ENCODE results near the gene FRMD4A.

The FRMD4A gene

DNA sequence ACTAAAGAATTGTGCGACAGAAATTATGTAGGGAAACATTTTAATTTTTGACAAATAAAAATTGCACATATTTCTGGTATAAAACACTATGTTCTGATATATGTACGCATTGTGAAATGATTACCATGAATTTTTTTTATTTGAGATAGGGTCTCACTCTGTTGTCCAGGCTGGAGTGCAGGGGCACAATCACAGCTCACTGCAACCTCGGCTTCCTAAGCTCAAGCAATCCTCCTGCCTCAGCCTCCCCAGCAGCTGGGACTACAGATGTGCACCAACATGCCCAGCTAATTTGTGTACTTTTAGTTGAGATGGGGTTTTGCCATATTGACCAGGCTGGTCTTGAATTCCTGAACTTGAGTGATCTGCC is 149.2 kb downstream of the FRMD4A start:
- DNase-seq: no peak

DNA sequence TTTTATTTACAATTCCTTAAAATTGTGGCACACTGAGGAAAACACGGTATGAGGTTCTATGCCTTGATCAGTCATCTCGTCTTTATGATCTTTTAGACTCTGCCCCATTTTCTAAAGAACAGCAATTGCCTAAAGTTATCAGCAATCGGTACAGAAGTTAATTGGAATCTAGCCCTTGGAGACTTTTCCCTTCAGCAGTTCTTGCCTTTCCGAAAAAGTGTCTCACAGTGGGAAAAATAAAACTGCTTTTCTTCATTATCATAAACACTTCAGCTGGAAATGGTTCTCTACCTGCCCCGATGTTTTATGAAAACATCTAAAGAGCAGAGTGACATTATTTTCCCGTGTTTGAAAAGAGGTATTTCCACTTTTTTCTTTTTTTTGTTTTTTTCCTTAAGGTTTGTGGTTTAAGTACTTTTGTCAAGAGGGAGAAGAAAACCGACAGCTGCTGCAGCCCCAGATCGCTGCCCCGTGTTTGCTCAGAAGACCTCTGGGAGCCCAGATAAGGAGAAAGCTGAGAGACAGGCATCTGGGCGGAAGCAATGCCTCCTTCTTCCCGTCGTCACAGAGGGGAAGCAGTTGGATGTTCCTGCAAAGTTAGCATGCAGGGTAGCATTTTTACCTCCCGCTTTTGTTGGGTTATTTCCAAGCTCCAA is 149.7 kb downstream of the FRMD4A start:
- DNase-seq: no peak

GRCh38 chr10:14179251-14179650 is 151.5 kb downstream of the FRMD4A start:
- DNase-seq: no peak

- no peak for DNase-seq
Observed at GRCh38 chr10:14173706-14174594, 156.8 kb downstream of the FRMD4A start.

DNA sequence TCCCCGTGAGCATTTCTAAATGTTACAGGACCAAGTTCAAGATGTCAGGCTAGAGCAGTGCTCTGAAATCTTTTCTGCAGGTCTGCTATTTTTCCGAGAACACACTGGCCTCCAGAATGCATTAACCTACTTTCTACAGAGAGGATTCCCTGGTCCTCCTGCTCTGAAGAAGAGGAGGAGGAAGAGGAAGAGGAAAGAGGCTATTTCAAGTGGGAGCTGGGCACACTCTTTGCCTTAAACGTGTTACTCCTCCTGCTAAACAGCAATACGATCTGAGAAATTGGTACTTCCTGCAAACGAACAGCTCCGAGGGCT is 157.4 kb downstream of the FRMD4A start:
- no peak for DNase-seq

DNA sequence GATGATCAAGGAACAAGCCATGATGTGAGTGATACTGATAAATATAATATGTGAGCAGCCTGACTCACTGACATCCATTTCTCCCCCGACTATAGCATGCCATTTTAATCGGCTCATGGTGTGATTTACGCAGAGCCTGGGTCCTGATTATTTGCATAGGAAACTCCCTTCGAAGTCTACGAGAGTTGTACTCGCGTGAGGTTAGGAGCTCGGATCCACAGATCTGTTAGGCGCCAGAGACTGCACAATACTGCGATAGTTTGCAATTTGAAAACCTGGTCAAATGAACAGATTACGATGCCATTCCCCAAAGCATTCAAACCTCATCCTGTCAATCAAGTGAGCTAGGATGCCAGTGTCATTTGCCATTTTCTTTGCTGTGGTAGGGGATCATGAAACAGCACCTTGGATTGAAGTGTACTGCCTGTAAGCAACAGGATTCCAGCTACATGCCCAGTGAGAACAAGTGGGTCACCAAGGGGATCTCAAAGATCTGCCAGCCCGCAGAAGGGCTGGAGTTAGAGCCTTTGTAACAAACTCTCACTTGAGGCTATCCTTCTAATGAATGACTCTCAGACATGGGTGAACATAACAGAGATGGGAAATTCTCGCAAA is 158.3 kb downstream of the FRMD4A start:
- DNase-seq: no peak

- no peak for DNase-seq
Observed at GRCh38 chr10:14171336-14171735, 159.4 kb downstream of the FRMD4A start.

GRCh38 chr10:14163377-14164086 is 167.2 kb downstream of the FRMD4A start:
- no peak for DNase-seq

GRCh38 chr10:14162629-14163344 is 167.9 kb downstream of the FRMD4A start:
- DNase-seq: no peak

DNA sequence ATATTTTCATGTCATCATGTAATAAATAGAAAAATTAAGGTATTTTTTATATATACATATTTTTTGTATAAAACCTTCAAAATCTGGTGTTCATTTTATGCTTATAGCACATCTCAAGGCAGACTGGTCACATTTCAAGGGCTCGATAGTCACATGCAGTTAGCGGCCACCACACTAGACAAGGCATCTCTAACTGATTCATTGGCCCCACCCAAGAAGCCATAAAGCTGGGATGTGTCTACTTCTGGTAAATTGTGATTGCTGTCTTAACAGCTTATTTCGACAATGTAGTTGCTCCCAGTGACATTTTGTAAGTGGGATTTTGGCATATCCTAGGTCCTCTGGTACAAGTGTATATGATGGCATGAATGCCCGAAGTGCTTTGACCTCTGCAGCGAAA is 168.7 kb downstream of the FRMD4A start:
- no peak for DNase-seq

DNA sequence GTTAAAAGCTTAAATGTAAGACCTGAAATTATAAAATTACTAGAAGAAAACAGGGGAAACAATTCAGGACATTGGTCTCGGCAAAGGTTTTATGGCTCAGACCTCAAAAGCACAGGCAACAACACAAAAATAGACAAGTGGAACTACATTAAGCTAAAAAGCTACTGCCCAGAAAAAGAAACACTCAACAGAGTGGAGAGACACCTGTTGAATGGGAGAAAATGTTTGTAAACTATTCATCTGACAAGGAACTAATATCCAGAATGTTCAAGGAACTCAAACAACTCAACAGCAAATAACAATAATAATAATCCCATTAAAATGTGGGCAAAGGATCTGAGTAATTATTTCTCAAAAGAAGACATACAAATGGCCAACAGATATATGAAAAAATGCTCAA is 170.4 kb downstream of the FRMD4A start:
- DNase-seq: no peak

DNA sequence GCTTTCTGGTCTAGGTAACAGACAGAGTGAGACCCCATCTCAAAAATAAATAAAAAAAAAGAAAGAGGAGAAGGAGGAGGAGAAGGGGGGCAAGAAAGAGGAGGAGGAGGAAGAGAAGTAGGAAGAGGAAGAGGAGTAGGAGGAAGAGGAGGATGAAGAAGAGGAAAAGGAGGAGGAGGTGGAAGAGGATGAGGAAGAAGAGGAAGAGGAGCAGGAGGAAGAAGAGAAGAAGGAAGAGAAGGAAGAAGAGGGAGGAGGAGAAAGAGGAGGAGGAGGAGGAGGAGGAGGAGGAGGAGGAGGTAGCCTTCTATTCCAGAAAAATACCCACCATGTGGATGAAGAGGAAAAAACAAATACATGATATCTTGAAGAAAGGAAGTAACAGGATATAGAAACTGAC is 172.1 kb downstream of the FRMD4A start:
- DNase-seq: no peak

GRCh38 chr10:14156104-14156503 is 174.6 kb downstream of the FRMD4A start:
- no peak for DNase-seq

GRCh38 chr10:14153570-14154055 is 177.1 kb downstream of the FRMD4A start:
- no peak for DNase-seq

GRCh38 chr10:14151571-14151970 is 179.2 kb downstream of the FRMD4A start:
- DNase-seq: no peak

DNA sequence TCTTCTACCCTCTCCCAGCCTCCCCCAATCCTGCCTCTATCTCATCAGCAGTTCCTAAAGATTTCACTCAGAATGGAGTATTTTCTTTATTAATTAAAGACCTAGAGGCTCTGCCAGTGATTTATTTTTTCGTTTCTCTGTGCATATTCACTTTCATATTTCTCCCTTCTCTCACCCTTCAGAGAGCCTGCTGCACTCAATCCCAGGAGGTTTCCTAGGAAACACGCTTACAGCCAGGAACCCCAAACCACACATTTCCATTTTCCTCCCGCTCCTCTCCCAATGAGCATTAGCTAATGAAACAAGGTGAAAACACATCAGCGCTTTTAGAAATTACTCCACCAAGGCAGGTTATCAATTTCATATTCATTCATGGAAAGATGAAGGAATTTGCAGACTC is 180.2 kb downstream of the FRMD4A start:
- no peak for DNase-seq

DNA sequence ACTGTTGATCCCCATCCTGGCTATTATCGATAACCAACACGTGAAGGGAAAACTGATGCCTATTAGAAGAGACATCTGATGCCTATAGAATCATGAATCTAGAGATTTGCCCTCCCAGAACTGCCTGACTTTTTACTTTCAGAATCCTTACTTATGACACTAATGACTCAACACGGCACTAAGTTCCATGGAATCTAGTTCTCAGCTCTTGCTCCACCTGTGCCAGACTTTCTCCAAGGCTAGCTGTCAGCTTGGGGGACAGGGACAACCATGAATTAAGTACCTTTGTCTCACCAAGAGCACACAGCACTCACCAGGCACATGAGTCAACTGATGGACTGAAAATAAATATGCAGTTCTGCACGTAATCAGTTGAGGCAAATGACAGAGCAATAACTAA is 184.2 kb downstream of the FRMD4A start:
- no peak for DNase-seq

- DNase-seq: no peak
Observed at GRCh38 chr10:14146025-14146424, 184.7 kb downstream of the FRMD4A start.

DNA sequence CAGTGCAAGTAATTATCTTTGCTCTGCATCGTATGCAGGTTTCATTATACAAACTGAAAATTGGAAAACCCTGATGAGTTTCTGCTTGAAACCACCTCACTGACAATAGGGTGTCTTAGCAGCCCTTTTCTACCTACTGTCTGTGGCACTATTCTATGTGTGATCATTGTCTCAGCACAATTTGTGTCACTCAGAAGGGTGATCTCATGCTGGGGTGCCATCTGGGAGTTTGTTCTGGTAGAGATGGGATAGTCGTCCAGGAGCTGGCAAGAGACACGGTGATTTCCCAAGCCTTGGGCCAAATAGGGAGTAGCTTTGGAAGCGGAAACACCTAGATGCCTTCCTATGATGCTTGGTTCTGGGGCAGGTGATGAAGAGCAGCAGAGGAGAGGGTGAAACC is 186.3 kb downstream of the FRMD4A start:
- DNase-seq: no peak

DNA sequence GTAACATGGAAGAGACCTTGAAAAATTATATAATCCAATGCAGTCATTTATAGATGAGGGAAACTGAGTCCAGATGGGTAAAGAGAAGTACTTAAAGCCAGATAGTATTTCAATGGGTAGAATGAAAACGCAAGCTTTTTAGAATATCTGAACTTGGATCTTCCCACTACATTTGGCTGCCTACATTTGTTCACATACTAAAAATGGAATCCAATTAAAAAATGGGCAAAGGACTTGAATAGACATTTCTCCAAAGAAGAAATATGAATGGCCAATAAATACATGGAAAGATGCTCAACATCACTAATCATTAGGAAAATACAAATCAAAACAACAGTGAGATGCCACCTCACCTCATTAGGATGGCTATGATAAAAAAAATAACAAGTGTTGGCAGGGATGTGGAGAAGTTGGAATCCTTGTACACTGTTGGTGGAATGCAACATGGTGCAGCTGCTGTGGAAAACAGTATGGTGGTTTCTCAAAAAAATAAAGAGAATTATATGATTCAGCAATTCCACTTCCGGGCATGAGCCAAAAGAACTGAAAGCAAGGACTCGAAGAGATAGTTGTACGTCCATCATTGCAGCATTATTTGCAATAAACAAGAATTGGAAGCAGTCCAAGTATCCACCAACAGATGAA is 188.0 kb downstream of the FRMD4A start:
- no peak for DNase-seq

GRCh38 chr10:14141283-14141682 is 189.4 kb downstream of the FRMD4A start:
- DNase-seq: no peak

GRCh38 chr10:14137391-14137790 is 193.3 kb downstream of the FRMD4A start:
- DNase-seq: no peak

All from NCI-H187 treated with DMSO at 0.1 percent for 48 hours (cell line).